Neural cell (in vitro differentiated cells): ENCODE measurements around the gene SDHD. TPM values are rescaled to one million over a fixed set of nuclear protein-coding genes. Genes with fewer than 3 reads are reported as not detected.

Experiments
- H2AFZ ChIP-seq: fragments of 200-600, 300-800 bp; sonication (generic), shearing (Covaris generic); 2 replicates; pipeline ENCODE4 v1.6.0; 2014; ENCODE audit warnings: low read depth, mild to moderate bottlenecking, antibody characterized with exemption, low read length, moderate library complexity
- H3F3A ChIP-seq: fragments of 200-600 bp; shearing (Covaris generic); 2 replicates; pipeline ENCODE4 v1.6.1; 2016; ENCODE audit warnings: mild to moderate bottlenecking, moderate library complexity, mixed read lengths, antibody characterized with exemption, low read length; ENCODE audit not compliant: insufficient read depth, poor library complexity, severe bottlenecking
- H3K27ac ChIP-seq: fragments of 200-600, 300-800 bp; sonication (generic), shearing (Covaris generic); 2 replicates; pipeline ENCODE4 v1.5.1; 2014; ENCODE audit warnings: mild to moderate bottlenecking, low read length, moderate library complexity
- H3K27me3 ChIP-seq: fragments of 300-800, 200-600 bp; sonication (generic), shearing (Covaris generic); 2 replicates; pipeline ENCODE4 v1.6.0; 2014; ENCODE audit warnings: mild to moderate bottlenecking, low read depth, low read length, moderate library complexity; ENCODE audit not compliant: insufficient read depth
- H3K36me3 ChIP-seq: fragments of 300-800, 200-600 bp; sonication (generic), shearing (Covaris generic); 2 replicates; pipeline ENCODE4 v1.5.1; 2014; ENCODE audit warnings: mild to moderate bottlenecking, antibody characterized with exemption, low read length, moderate library complexity; ENCODE audit not compliant: insufficient read depth
- H3K4me2 ChIP-seq: fragments of 300-800, 200-600 bp; sonication (generic), shearing (Covaris generic); 2 replicates; pipeline ENCODE4 v1.6.0; 2014; ENCODE audit warnings: mild to moderate bottlenecking, low read length
- H3K4me3 ChIP-seq: fragments of 300-800, 200-600 bp; sonication (generic), shearing (Covaris generic); 2 replicates; pipeline ENCODE4 v1.5.1; 2014; ENCODE audit warnings: mild to moderate bottlenecking, low read length, moderate library complexity
- H3K79me2 ChIP-seq: fragments of 200-600 bp; shearing (Covaris generic); replicated peaks from 2 replicates; pipeline ENCODE4 v1.6.0; 2014; ENCODE audit warnings: mild to moderate bottlenecking, low read length, moderate library complexity; ENCODE audit not compliant: insufficient read depth
- H3K9ac ChIP-seq: fragments of 300-800, 200-600 bp; sonication (generic), shearing (Covaris generic); 2 replicates; pipeline ENCODE4 v1.6.1; 2016; ENCODE audit warnings: mild to moderate bottlenecking, low read length, mixed read lengths
- H3K9me2 ChIP-seq: fragments of 200-600 bp; shearing (Covaris generic); 2 replicates; pipeline ENCODE4 v1.6.1; 2016; ENCODE audit warnings: mild to moderate bottlenecking, low read length, mixed read lengths; ENCODE audit not compliant: insufficient read depth
- H3K9me3 ChIP-seq: fragments of 200-600, 300-800 bp; sonication (generic), shearing (Covaris generic); 2 replicates; pipeline ENCODE4 v1.6.1; 2016; ENCODE audit warnings: mild to moderate bottlenecking, mixed run types, low read length, moderate library complexity, mixed read lengths
- H4K20me1 ChIP-seq: fragments of 200-600 bp; shearing (Covaris generic); 2 replicates; pipeline ENCODE4 v1.6.1; 2016; ENCODE audit warnings: mild to moderate bottlenecking, mixed run types; ENCODE audit not compliant: insufficient read depth
- CTCF ChIP-seq: fragments of 450-650 bp; IDR thresholded peaks from 2 replicates; pipeline ENCODE4 v1.5.1; 2014; ENCODE audit warnings: antibody characterized with exemption, mild to moderate bottlenecking, moderate library complexity; ENCODE audit not compliant: poor library complexity, severe bottlenecking
- EP300 ChIP-seq: fragments of 450-650 bp; conservative IDR thresholded peaks from 2 replicates; pipeline ENCODE4 v1.6.1; 2014; ENCODE audit warnings: antibody characterized with exemption, mild to moderate bottlenecking, moderate library complexity; ENCODE audit not compliant: poor library complexity, severe bottlenecking
- EZH2 ChIP-seq: fragments of 200-600, 300-800 bp; shearing (Covaris generic), sonication (generic); IDR thresholded peaks from 2 replicates; pipeline ENCODE4 v1.6.1; 2014; ENCODE audit warnings: antibody characterized with exemption, low read length, borderline replicate concordance, mild to moderate bottlenecking; ENCODE audit not compliant: insufficient read depth, poor library complexity, severe bottlenecking
- MXI1 ChIP-seq: fragments of 450-650 bp; conservative IDR thresholded peaks from 2 replicates; pipeline ENCODE4 v1.6.1; 2014; ENCODE audit warnings: antibody characterized with exemption, mild to moderate bottlenecking; ENCODE audit not compliant: poor library complexity, severe bottlenecking
- POLR2AphosphoS5 ChIP-seq: IDR thresholded peaks from 2 replicates; pipeline ENCODE4 v1.6.1; 2012
- RAD21 ChIP-seq: fragments of 450-650 bp; conservative IDR thresholded peaks from 2 replicates; pipeline ENCODE4 v1.6.1; 2014; ENCODE audit warnings: antibody characterized with exemption, mild to moderate bottlenecking, moderate library complexity
- SMC3 ChIP-seq: fragments of 450-650 bp; conservative IDR thresholded peaks from 2 replicates; pipeline ENCODE4 v1.6.1; 2014; ENCODE audit warnings: antibody characterized with exemption, mild to moderate bottlenecking, moderate library complexity; ENCODE audit not compliant: poor library complexity
- TAF1 ChIP-seq: IDR thresholded peaks from 2 replicates; pipeline ENCODE4 v1.6.1; 2012; ENCODE audit warnings: low read depth
- polyA plus RNA-seq: library from polyadenylated mRNA; depleted of rRNA; stranded (reverse); fragments of >200 nt; gene quantifications from 2 replicates; pipeline ENCODE4 v1.2.3, GENCODE V29; 2014
- TF ChIP-seq, protein P1 (sequence below): IDR thresholded peaks from 2 replicates; pipeline ENCODE4 v1.6.1; 2012; ENCODE audit warnings: borderline replicate concordance

Gene SDHD
- polyA plus RNA-seq, 1 donor from 2014 or later = 34.7 TPM

GRCh38 chr11:112050721-112051120 lies 36.0 kb upstream of the SDHD start:
- Histone ChIP-seq H3K9ac (no peak overlapping the region), H4K20me1 (no peaks in the 10 kb centered on the region), H3K79me2 (no peaks in the 10 kb centered on the region), H3F3A (no peaks in the 10 kb centered on the region), H3K36me3 (no peaks in the 10 kb centered on the region), H3K27me3 (no peaks in the 10 kb centered on the region), H3K4me2 (no peak overlapping the region), H3K9me2 (no peaks in the 10 kb centered on the region), H2AFZ (no peak overlapping the region), H3K27ac (no peak overlapping the region), H3K4me3 (no peak overlapping the region), H3K9me3 (no peaks in the 10 kb centered on the region)
- TF ChIP-seq EP300 (no peak), TAF1 (no peak), RAD21 (no peak), SMC3 (no peak), POLR2AphosphoS5 (no peak)
- TF ChIP-seq, protein P1, sequence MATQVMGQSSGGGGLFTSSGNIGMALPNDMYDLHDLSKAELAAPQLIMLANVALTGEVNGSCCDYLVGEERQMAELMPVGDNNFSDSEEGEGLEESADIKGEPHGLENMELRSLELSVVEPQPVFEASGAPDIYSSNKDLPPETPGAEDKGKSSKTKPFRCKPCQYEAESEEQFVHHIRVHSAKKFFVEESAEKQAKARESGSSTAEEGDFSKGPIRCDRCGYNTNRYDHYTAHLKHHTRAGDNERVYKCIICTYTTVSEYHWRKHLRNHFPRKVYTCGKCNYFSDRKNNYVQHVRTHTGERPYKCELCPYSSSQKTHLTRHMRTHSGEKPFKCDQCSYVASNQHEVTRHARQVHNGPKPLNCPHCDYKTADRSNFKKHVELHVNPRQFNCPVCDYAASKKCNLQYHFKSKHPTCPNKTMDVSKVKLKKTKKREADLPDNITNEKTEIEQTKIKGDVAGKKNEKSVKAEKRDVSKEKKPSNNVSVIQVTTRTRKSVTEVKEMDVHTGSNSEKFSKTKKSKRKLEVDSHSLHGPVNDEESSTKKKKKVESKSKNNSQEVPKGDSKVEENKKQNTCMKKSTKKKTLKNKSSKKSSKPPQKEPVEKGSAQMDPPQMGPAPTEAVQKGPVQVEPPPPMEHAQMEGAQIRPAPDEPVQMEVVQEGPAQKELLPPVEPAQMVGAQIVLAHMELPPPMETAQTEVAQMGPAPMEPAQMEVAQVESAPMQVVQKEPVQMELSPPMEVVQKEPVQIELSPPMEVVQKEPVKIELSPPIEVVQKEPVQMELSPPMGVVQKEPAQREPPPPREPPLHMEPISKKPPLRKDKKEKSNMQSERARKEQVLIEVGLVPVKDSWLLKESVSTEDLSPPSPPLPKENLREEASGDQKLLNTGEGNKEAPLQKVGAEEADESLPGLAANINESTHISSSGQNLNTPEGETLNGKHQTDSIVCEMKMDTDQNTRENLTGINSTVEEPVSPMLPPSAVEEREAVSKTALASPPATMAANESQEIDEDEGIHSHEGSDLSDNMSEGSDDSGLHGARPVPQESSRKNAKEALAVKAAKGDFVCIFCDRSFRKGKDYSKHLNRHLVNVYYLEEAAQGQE = no peak

- Histone ChIP-seq H3K9ac (no peak overlapping the region), H3K27ac (no peak overlapping the region), H3K4me2 (no peak overlapping the region)
Observed at GRCh38 chr11:112051768-112052167, 34.9 kb upstream of the SDHD start.

More at GRCh38 chr11:112051768-112052167, 34.9 kb upstream of the SDHD start:
- Histone ChIP-seq H3K4me3 (no peak overlapping the region), H3K79me2 (no peaks in the 10 kb centered on the region), H3K36me3 (no peaks in the 10 kb centered on the region), H2AFZ (no peak overlapping the region), H3F3A (no peaks in the 10 kb centered on the region), H3K27me3 (no peaks in the 10 kb centered on the region), H4K20me1 (no peaks in the 10 kb centered on the region), H3K9me2 (no peaks in the 10 kb centered on the region), H3K9me3 (no peaks in the 10 kb centered on the region)
- TF ChIP-seq EP300 = no peak
- no peak for TF ChIP-seq EZH2
- TF ChIP-seq MXI1 = no peak
- no peak for TF ChIP-seq CTCF
- no peak for TF ChIP-seq POLR2AphosphoS5
- TF ChIP-seq, protein P1 = no peak
- no peak for TF ChIP-seq SMC3
- no peak for TF ChIP-seq TAF1
- TF ChIP-seq RAD21 = no peak
